ENCODE measurements around the gene PTTG1IP. TPM values are rescaled to one million over a fixed set of nuclear protein-coding genes. Genes with fewer than 3 reads are reported as not detected.

PTTG1IP gene
- total and polyA plus RNA-seq, 10 of the 15 experiments (the other 5 are each of a cell fraction or from before 2014, with no cell fraction given): 2.4 to 56.4 (median 44.4) TPM

DNA sequence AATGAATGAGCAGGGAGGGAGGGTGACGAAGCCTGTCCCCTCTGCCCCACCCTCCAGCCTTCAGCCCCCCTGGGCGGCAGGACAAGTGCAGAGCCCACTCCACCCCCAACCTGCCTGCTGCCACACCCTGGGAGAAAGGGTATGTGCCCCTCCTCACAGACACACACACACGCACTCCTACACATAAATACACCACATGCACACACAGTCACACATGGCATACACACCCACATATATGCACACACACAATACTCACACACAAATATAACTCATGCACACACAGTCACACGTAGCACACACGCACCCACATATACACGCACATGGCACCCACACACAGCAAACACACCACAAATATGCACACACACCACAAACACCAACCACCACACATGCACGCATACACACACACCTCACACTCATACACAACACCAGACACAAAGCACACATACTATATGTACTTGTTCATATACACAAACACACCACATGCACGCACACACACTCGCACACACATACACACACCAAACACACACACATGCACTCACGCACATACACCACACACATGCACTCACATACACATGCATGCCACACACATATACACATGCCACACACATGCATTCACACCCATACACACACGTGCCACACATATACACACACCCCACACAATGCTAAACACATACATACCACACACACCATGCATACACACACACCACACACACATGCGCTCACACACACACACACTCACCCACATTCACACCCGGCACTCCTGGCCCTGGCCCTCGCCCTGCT lies 30.8 kb upstream of the PTTG1IP start (continued):
- TF ChIP-seq GATAD2B (conservative IDR thresholded peaks at IDR 0.05; ENCODE audit: low read depth) (no peak), NFYB (IDR thresholded peaks at IDR 0.05; ENCODE audit: insufficient read depth, low read depth, low read length) (no peak), RAD21 (IDR thresholded peaks at IDR 0.05; ENCODE audit: insufficient read depth, low read depth, low read length) (no peak), PAX8 (IDR thresholded peaks at IDR 0.05) (no peak), TCF3 (IDR thresholded peaks at IDR 0.05; ENCODE audit: borderline replicate concordance, insufficient read depth, low read depth, low read length) (peak; percentile 34; the same call in 1 of the 2 replicates), NFXL1 (IDR thresholded peaks at IDR 0.05; ENCODE audit: borderline replicate concordance) (no peak), TCF7 (IDR thresholded peaks at IDR 0.05; ENCODE audit: borderline replicate concordance) (no peak), HCFC1 (IDR thresholded peaks at IDR 0.05; ENCODE audit: low read length) (no peak), EED (IDR thresholded peaks at IDR 0.05; ENCODE audit: low read depth) (no peak)
- TF ChIP-seq, protein P1, sequence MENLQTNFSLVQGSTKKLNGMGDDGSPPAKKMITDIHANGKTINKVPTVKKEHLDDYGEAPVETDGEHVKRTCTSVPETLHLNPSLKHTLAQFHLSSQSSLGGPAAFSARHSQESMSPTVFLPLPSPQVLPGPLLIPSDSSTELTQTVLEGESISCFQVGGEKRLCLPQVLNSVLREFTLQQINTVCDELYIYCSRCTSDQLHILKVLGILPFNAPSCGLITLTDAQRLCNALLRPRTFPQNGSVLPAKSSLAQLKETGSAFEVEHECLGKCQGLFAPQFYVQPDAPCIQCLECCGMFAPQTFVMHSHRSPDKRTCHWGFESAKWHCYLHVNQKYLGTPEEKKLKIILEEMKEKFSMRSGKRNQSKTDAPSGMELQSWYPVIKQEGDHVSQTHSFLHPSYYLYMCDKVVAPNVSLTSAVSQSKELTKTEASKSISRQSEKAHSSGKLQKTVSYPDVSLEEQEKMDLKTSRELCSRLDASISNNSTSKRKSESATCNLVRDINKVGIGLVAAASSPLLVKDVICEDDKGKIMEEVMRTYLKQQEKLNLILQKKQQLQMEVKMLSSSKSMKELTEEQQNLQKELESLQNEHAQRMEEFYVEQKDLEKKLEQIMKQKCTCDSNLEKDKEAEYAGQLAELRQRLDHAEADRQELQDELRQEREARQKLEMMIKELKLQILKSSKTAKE (IDR thresholded peaks at IDR 0.05; ENCODE audit: low read depth, poor library complexity, severe bottlenecking): no peak
- TF ChIP-seq, protein P2, sequence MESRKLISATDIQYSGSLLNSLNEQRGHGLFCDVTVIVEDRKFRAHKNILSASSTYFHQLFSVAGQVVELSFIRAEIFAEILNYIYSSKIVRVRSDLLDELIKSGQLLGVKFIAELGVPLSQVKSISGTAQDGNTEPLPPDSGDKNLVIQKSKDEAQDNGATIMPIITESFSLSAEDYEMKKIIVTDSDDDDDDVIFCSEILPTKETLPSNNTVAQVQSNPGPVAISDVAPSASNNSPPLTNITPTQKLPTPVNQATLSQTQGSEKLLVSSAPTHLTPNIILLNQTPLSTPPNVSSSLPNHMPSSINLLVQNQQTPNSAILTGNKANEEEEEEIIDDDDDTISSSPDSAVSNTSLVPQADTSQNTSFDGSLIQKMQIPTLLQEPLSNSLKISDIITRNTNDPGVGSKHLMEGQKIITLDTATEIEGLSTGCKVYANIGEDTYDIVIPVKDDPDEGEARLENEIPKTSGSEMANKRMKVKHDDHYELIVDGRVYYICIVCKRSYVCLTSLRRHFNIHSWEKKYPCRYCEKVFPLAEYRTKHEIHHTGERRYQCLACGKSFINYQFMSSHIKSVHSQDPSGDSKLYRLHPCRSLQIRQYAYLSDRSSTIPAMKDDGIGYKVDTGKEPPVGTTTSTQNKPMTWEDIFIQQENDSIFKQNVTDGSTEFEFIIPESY (IDR thresholded peaks at IDR 0.05): no peak
- TF ChIP-seq, protein P3, sequence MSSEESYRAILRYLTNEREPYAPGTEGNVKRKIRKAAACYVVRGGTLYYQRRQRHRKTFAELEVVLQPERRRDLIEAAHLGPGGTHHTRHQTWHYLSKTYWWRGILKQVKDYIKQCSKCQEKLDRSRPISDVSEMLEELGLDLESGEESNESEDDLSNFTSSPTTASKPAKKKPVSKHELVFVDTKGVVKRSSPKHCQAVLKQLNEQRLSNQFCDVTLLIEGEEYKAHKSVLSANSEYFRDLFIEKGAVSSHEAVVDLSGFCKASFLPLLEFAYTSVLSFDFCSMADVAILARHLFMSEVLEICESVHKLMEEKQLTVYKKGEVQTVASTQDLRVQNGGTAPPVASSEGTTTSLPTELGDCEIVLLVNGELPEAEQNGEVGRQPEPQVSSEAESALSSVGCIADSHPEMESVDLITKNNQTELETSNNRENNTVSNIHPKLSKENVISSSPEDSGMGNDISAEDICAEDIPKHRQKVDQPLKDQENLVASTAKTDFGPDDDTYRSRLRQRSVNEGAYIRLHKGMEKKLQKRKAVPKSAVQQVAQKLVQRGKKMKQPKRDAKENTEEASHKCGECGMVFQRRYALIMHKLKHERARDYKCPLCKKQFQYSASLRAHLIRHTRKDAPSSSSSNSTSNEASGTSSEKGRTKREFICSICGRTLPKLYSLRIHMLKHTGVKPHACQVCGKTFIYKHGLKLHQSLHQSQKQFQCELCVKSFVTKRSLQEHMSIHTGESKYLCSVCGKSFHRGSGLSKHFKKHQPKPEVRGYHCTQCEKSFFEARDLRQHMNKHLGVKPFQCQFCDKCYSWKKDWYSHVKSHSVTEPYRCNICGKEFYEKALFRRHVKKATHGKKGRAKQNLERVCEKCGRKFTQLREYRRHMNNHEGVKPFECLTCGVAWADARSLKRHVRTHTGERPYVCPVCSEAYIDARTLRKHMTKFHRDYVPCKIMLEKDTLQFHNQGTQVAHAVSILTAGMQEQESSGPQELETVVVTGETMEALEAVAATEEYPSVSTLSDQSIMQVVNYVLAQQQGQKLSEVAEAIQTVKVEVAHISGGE (CRISPR knock-in tag; IDR thresholded peaks at IDR 0.05): no peak
- TF ChIP-seq, protein P4, sequence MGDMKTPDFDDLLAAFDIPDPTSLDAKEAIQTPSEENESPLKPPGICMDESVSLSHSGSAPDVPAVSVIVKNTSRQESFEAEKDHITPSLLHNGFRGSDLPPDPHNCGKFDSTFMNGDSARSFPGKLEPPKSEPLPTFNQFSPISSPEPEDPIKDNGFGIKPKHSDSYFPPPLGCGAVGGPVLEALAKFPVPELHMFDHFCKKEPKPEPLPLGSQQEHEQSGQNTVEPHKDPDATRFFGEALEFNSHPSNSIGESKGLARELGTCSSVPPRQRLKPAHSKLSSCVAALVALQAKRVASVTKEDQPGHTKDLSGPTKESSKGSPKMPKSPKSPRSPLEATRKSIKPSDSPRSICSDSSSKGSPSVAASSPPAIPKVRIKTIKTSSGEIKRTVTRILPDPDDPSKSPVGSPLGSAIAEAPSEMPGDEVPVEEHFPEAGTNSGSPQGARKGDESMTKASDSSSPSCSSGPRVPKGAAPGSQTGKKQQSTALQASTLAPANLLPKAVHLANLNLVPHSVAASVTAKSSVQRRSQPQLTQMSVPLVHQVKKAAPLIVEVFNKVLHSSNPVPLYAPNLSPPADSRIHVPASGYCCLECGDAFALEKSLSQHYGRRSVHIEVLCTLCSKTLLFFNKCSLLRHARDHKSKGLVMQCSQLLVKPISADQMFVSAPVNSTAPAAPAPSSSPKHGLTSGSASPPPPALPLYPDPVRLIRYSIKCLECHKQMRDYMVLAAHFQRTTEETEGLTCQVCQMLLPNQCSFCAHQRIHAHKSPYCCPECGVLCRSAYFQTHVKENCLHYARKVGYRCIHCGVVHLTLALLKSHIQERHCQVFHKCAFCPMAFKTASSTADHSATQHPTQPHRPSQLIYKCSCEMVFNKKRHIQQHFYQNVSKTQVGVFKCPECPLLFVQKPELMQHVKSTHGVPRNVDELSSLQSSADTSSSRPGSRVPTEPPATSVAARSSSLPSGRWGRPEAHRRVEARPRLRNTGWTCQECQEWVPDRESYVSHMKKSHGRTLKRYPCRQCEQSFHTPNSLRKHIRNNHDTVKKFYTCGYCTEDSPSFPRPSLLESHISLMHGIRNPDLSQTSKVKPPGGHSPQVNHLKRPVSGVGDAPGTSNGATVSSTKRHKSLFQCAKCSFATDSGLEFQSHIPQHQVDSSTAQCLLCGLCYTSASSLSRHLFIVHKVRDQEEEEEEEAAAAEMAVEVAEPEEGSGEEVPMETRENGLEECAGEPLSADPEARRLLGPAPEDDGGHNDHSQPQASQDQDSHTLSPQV (IDR thresholded peaks at IDR 0.05): no peak
- TF ChIP-seq, protein P5, sequence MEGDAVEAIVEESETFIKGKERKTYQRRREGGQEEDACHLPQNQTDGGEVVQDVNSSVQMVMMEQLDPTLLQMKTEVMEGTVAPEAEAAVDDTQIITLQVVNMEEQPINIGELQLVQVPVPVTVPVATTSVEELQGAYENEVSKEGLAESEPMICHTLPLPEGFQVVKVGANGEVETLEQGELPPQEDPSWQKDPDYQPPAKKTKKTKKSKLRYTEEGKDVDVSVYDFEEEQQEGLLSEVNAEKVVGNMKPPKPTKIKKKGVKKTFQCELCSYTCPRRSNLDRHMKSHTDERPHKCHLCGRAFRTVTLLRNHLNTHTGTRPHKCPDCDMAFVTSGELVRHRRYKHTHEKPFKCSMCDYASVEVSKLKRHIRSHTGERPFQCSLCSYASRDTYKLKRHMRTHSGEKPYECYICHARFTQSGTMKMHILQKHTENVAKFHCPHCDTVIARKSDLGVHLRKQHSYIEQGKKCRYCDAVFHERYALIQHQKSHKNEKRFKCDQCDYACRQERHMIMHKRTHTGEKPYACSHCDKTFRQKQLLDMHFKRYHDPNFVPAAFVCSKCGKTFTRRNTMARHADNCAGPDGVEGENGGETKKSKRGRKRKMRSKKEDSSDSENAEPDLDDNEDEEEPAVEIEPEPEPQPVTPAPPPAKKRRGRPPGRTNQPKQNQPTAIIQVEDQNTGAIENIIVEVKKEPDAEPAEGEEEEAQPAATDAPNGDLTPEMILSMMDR (IDR thresholded peaks at IDR 0.05 in 2 of 3, conservative IDR thresholded peaks at IDR 0.05 in 1 of 3; ENCODE audit: control insufficient read depth in 2 of 3, extremely low read depth in 1 of 3, insufficient read depth in 1 of 3, low read depth in 3 of 3, low read length in 3 of 3): no peak
